Right lobe of liver (tissue), 6 donors: Measurements from ENCODE around the gene SMARCD2. TPM values are rescaled to one million over a fixed set of nuclear protein-coding genes. Genes with fewer than 3 reads are reported as not detected.

Source experiments
- ATAC-seq, 4 donors: fragments of 200-7000 bp; cut with Tn5 transposase; one replicate each; pipeline ENCODE4 v1.9.1; 2020; ENCODE audit warnings: mild to moderate bottlenecking in 4 of 4, moderate library complexity in 4 of 4
- DNase-seq, 3 donors: peaks; one replicate each; pipeline ENCODE4 v3.0.0-alpha.2; 2020
- H3K27ac ChIP-seq, 3 donors: fragments of 200-600 bp; one replicate each; pipeline ENCODE4 v1.8.0; 2022
- H3K27me3 ChIP-seq, 2 donors: fragments of 200-600 bp; one replicate each; pipeline ENCODE4 v1.8.0; 2022
- H3K36me3 ChIP-seq, 4 donors: fragments of 200-600 bp; sonication (generic) in 1 of 4; one replicate each; pipeline versions ENCODE4 v1.5.1 to v1.8.0; 2017 to 2022; ENCODE audit warnings: control low read depth in 1 of 4
- H3K4me1 ChIP-seq, 4 donors: fragments of 200-600 bp; sonication (generic) in 1 of 4; one replicate each; pipeline versions ENCODE4 v1.5.1 to v1.8.0; 2017 to 2022; ENCODE audit warnings: control low read depth in 1 of 4
- H3K4me3 ChIP-seq, 3 donors: fragments of 200-600 bp; one replicate each; pipeline ENCODE4 v1.8.0; 2022
- H3K9me3 ChIP-seq, 4 donors: fragments of 200-600 bp; sonication (generic) in 1 of 4; one replicate each; pipeline versions ENCODE4 v1.5.1 to v1.8.0; 2017 to 2022; ENCODE audit warnings: control low read depth in 1 of 4
- POLR2A ChIP-seq: fragments of 450-650 bp; IDR thresholded peaks from one replicate; pipeline ENCODE4 v1.6.1; 2017; ENCODE audit warnings: antibody characterized with exemption, mild to moderate bottlenecking
- WGBS: methylation state at CpG from one replicate; pipeline ENCODE4 v1.1.6; 2018; ENCODE audit warnings: low coverage, low lambda C conversion rate; ENCODE audit not compliant: insufficient coverage; ENCODE audit errors: missing lambda C conversion rate; 5-methylcytosine and 5-hydroxymethylcytosine counted together
- intact Hi-C, 2 donors: fragments of 100-400 bp; cut with DNase I; formaldehyde crosslinking; loops; one replicate each; pipeline versions ENCODE4 v1.11.2 to v1.14.1; 2022
- total RNA-seq, 6 experiments: library from RNA; depleted of rRNA in 2 of 6; stranded (reverse); fragments of >200 nt in 2 of 6; fragmentation: NEBNext Ultra II Directional in 3 of 6; extraction: Animal tissue kit (Norgen Biotek cat#: 25700) in 3 of 6; gene quantifications; one replicate each; pipeline versions ENCODE4 v1.1.0 to v1.2.4, GENCODE V29; 2016 to 2023
- TF ChIP-seq, protein P1 (sequence below), 4 donors: fragments of 200-600 bp in 3 of 4; fragments of 450-650 bp in 1 of 4; IDR thresholded peaks; one replicate each; pipeline versions ENCODE4 v1.5.1 to v1.8.0; 2016 to 2022; ENCODE audit warnings: antibody characterized with exemption in 4 of 4, mild to moderate bottlenecking in 2 of 4
- donor health status: DM: no; HTN: yes; CAD: no.
- donor health status: DM: no; HTN: no; CAD: no.
- donor health status: DM: no; HTN: no; CAD: no.
- donor health status: DM: no; HTN: yes; CAD: no.
- donor health status: DM: no; HTN: yes; CAD: no.

The SMARCD2 gene
- total RNA-seq, 6 experiments from 2014 or later: 23.8 to 94.5 (median 59.5) TPM

DNA sequence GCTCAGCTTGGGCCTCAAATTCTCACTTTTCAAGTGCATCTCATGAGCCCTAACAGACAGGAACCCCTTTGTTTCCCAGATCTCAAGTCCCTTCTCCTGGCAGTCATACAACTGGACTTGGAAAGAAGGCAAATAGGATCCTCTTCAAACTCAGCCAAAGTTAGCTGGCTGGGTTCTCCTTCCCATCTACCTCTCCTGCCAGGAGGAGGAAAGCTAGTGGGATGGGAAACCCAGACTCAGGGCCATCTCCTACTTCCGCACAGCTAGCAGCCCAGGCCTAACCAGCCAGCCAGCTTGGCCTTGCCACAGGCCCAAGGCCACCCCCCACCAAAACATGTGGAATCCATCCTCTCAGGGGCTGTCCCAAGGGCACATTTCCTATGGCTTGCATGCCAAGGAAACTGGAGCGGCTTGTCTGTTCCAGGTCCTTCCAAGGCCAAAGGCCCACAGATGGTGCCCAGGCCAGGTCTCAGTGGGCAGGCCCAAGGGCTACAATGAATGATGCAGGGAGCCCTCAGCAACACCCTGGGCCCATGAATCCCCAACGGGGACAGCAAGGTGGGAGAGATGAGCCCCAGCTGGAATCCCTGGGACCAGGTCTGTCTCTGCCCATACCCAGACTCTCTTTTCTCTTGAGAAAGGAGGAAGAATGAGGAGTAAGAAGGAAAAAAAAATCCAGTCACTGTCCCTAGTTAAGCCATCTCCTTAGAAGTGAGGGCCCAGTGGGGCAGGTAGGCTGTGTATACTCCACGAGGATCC is 1.7 kb downstream of the SMARCD2 start:
- Histone ChIP-seq H3K4me1 (peaks cover 3 to 51% (median 27%) of the 10 kb centered on the region in 4 donors), H3K9me3 (peaks cover 0 to 3% (median 0%) of the 10 kb centered on the region in 4 donors), H3K27ac (peak overlapping the region in 2 of 3 donors; percentile 74 to 92), H3K4me3 (peak overlapping the region in 2 of 3 donors; percentile 72 to 90), H3K27me3 (no peaks in the 10 kb centered on the region), H3K36me3 (peaks cover 0 to 13% (median 3%) of the 10 kb centered on the region in 4 donors)
- no peak for ATAC-seq
- TF ChIP-seq POLR2A: no peak
- DNase-seq: no peak
- intact Hi-C loops: no loop called here
- 48% methylated on average over 2 of the region's 4 CpGs for WGBS

GRCh38 chr17:63838631-63839171 is 3.8 kb downstream of the SMARCD2 start:
- H3K36me3 ChIP-seq: peaks cover 0 to 31% (median 8%) of the 10 kb centered on the region in 4 donors
- intact Hi-C loops: no loop called here
- H3K4me3 ChIP-seq: peak overlapping the region in 1 of 3 donors; percentile 0
- 37% methylated on average over 4 of the region's 7 CpGs for WGBS
- TF ChIP-seq POLR2A: peak; percentile 60
- TF ChIP-seq, protein P1, sequence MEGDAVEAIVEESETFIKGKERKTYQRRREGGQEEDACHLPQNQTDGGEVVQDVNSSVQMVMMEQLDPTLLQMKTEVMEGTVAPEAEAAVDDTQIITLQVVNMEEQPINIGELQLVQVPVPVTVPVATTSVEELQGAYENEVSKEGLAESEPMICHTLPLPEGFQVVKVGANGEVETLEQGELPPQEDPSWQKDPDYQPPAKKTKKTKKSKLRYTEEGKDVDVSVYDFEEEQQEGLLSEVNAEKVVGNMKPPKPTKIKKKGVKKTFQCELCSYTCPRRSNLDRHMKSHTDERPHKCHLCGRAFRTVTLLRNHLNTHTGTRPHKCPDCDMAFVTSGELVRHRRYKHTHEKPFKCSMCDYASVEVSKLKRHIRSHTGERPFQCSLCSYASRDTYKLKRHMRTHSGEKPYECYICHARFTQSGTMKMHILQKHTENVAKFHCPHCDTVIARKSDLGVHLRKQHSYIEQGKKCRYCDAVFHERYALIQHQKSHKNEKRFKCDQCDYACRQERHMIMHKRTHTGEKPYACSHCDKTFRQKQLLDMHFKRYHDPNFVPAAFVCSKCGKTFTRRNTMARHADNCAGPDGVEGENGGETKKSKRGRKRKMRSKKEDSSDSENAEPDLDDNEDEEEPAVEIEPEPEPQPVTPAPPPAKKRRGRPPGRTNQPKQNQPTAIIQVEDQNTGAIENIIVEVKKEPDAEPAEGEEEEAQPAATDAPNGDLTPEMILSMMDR (IDR thresholded peaks at IDR 0.05): no peak
- H3K4me1 ChIP-seq: peaks cover 3 to 47% (median 26%) of the 10 kb centered on the region in 4 donors
- DNase-seq: peak; percentile 81 to 97 (median 93)
- ATAC-seq: peak; percentile 28 to 62 (median 52)
- H3K27me3 ChIP-seq: no peaks in the 10 kb centered on the region
- peaks cover 0 to 3% (median 0%) of the 10 kb centered on the region in 4 donors for H3K9me3 ChIP-seq
- H3K27ac ChIP-seq: peak overlapping the region in 2 of 3 donors; percentile 79 to 92

GRCh38 chr17:63837962-63838600 is 4.4 kb downstream of the SMARCD2 start:
- Histone ChIP-seq H3K36me3 (peaks cover 0 to 38% (median 15%) of the 10 kb centered on the region in 4 donors), H3K9me3 (peaks cover 0 to 3% (median 0%) of the 10 kb centered on the region in 4 donors), H3K4me1 (peaks cover 3 to 45% (median 24%) of the 10 kb centered on the region in 4 donors), H3K4me3 (peak overlapping the region in 1 of 3 donors; percentile 0), H3K27me3 (no peaks in the 10 kb centered on the region), H3K27ac (peak overlapping the region in 2 of 3 donors; percentile 68 to 79)
- no peak for DNase-seq
- no peak for ATAC-seq
- WGBS: 0% methylated on average over 1 of the region's 5 CpGs
- intact Hi-C loops: no loop called here
- TF ChIP-seq POLR2A: no peak
- TF ChIP-seq, protein P1 (IDR thresholded peaks at IDR 0.05): no peak

DNA sequence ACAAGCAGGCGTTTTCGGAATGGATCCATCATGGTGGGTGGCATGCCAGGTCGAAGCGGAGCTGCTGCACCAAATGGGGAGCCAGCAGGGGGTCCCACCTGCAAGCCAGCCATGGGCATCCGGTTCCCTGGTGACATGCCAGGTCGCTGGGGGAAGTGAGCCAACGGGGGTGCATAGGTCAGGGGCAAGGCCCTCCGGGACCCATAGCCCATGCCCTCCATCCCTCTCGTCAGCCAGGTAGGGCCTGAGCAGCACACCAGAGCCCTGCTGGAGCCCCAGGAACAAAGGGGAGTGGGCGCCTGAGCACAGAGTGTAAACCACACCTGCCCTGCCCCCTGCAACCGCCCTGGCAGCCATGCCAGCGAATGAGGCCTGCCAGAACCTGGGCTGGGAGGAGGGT is 5.0 kb downstream of the SMARCD2 start:
- intact Hi-C loops: no loop called here
- DNase-seq (peak in 1 of 3 donors; percentile 59), ATAC-seq (no peak)
- Histone ChIP-seq H3K27me3 (no peaks in the 10 kb centered on the region), H3K9me3 (peaks cover 0 to under 1% (median 0%) of the 10 kb centered on the region in 4 donors), H3K4me1 (peaks cover under 1 to 45% (median 24%) of the 10 kb centered on the region in 4 donors), H3K4me3 (no peak overlapping the region), H3K36me3 (peaks cover 0 to 44% (median 20%) of the 10 kb centered on the region in 4 donors), H3K27ac (peak overlapping the region in 2 of 3 donors; percentile 68 to 79)
- 0% methylated on average over 1 of the region's 12 CpGs for WGBS
- TF ChIP-seq POLR2A: no peak
- TF ChIP-seq, protein P1 (IDR thresholded peaks at IDR 0.05): no peak
